Measurements from ENCODE around the gene ERAP2. TPM values are rescaled to one million over a fixed set of nuclear protein-coding genes. Genes with fewer than 3 reads are reported as not detected.
"Not testable (repeated sequence)": the region's sequence is repeated elsewhere in the genome, so short reads cannot be mapped to it uniquely, and the experiment has no call there.

ERAP2 gene
- total RNA-seq, 1 donor from 2014 or later = 6.1 TPM

DNA sequence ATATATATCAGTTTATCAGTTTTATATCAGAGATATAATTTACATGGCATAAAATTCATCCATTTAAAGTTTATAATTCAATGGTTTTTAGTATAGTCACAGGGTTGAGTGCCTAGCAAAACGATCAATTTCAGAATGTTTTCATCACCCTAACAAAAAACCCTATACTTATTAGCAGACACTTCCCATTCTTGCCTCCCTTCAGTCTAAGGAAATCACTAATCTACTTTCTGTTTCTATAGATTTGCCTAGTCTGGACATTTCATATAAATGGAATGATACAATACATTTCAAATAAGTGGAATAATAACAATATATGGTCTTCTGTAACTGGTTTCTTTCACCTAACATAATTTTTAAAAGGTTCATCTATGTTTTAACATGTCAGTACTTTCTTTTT, 50.0 kb downstream of the ERAP2 start:
- DNase-seq (no peak), ATAC-seq (no peak)
- intact Hi-C loops (cut with micrococcal nuclease) = no loop called here

GRCh38 chr5:96927008-96927407, 50.7 kb downstream of the ERAP2 start:
- intact Hi-C loops (cut with micrococcal nuclease) = no loop called here
- no peak for ATAC-seq
- no peak for DNase-seq

- no peak for ATAC-seq
- intact Hi-C loops (cut with micrococcal nuclease) = no loop called here
- no peak for DNase-seq
Measured at GRCh38 chr5:96928931-96929708, 52.8 kb downstream of the ERAP2 start.

DNA sequence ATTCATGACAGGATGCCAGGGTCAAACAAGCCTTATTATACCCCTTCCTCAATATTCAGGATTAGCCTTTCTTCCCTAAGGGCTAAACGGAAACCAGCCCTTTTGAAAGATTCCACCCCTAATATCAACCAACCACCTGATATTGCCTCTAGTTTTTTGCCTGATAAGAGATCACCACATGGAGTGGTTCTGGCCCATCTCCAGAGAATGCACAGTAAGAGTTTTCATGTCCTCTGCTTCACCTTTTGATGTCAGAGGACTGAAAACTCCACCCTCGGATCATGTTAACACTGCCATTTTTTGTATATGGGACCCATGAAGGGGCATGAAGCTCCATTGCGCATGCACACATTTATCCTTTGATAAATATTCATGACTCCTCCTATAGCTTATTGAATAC, 53.8 kb downstream of the ERAP2 start:
- ATAC-seq = no peak
- intact Hi-C loops (cut with micrococcal nuclease) = loop anchor here (10.0 kb wide), 1 partner anchor 55 kb away; the partner anchor contains the start of gene ERAP2
- no peak for DNase-seq

DNA sequence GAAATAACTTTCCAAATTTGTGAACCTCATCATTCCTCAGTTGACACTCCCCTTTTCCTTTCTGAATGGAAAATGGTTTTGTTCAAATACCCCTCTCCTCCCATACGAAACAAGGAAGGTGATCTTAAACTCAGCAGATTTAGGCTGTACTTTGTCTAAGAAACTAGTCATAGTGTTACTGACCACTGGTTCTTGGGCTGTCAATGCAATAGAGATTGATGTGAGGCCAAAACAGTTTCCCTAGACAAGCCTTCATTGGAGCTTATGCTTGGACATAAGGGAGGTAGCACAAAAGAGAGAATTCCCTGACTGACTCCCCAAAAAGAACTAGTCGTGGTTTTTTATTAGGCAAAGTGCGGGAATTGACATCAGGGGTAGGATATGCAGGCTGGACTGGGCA, 54.3 kb downstream of the ERAP2 start:
- ATAC-seq = no peak
- DNase-seq = no peak
- intact Hi-C loops (cut with micrococcal nuclease) = loop anchor here (10.0 kb wide), 1 partner anchor 56 kb away; the partner anchor contains the start of gene ERAP2

- not testable (repeated sequence) for DNase-seq, ATAC-seq
- intact Hi-C loops (cut with micrococcal nuclease) = loop anchor here (10.0 kb wide), 1 partner anchor 56 kb away; the partner anchor contains the start of gene ERAP2
Measured at GRCh38 chr5:96931037-96931436, 54.7 kb downstream of the ERAP2 start.

DNA sequence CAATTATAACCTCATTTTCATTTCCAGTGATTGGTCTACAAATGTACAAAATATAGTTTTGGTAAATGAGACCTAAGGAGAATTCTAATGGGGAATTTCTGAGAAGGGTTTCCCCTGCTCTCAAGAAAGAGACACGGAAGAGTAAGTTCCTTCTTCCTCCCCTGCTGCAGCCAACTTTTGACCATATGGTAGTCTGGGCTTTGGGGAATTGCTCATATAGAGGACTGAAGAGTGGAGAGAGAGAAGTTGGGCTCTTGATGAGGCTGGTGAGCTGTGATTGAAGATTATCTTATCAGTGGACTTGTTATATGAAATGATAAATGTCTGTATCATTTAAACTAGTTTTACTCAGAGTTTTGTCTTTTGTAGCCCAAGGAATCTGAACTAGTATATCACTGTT, 55.3 kb downstream of the ERAP2 start:
- DNase-seq (no peak), ATAC-seq (no peak)
- intact Hi-C loops (cut with micrococcal nuclease) = loop anchor here (10.0 kb wide), 1 partner anchor 57 kb away; the partner anchor contains the start of gene ERAP2

DNA sequence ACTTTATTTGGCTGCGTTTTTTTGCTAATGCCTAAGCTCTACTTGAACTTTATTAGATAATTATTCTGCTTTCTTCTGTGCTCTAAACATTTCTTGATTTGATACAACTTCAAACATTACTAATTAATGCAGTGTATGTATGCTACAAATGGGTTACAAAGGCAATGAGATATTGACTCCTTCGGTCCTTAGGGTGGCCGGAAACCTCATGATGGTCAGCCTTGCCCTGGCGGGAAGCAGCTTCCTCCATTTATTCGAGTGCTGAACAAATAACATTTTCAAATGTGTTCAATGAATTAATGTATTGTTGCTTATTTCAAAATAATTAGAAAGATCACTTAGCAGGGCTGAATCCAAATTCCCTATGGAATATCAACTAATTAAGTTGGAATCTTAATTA, 55.7 kb downstream of the ERAP2 start:
- no peak for DNase-seq
- ATAC-seq = no peak
- intact Hi-C loops (cut with micrococcal nuclease) = loop anchor here (10.0 kb wide), 1 partner anchor 57 kb away; the partner anchor contains the start of gene ERAP2

DNA sequence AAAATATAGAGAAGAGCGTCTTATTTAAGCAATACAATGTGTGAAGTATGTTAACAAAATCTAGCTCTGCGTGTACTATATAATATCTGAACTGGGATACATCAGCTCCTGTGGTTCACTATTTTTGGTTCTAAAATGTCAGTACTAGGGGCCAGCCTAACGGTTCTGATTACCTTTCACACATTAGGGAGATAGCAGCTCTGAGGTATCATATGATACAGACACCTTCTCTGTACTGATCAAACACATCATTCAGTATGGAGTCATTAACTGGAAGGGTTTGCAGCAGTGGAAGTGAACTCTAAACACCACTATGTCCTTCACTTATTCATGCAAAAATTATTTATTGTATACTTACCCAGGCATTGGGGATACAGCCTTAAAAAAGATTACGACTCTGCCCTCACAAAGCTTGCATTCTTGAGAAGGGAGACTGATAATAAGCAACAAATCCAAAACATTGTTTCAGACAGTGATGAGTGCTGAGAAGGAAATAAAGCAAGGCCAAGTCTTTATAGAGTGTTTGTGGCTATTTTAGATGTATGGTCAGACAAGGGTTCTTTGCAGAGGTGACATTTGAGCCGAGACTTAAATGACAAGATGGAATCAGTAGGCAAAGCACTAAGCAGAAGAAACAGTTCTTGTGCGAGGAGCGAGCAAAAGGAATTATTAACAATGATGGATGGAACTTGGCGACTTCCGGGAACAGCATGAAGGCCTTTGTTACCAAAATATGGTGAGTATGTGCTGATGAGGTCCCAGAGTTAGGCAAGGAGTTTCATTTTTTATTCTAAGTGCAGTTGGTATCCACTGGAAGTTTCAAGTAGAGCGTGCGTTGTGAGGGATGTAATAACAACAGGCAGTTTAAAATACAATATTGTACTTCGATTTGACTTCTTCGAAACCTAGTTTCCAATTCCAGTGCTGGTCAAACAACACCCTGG, 57.7 kb downstream of the ERAP2 start:
- ATAC-seq (no peak), DNase-seq (no peak)
- intact Hi-C loops (cut with micrococcal nuclease) = loop anchor here (10.0 kb wide), 1 partner anchor 59 kb away; the partner anchor contains the start of gene ERAP2

DNA sequence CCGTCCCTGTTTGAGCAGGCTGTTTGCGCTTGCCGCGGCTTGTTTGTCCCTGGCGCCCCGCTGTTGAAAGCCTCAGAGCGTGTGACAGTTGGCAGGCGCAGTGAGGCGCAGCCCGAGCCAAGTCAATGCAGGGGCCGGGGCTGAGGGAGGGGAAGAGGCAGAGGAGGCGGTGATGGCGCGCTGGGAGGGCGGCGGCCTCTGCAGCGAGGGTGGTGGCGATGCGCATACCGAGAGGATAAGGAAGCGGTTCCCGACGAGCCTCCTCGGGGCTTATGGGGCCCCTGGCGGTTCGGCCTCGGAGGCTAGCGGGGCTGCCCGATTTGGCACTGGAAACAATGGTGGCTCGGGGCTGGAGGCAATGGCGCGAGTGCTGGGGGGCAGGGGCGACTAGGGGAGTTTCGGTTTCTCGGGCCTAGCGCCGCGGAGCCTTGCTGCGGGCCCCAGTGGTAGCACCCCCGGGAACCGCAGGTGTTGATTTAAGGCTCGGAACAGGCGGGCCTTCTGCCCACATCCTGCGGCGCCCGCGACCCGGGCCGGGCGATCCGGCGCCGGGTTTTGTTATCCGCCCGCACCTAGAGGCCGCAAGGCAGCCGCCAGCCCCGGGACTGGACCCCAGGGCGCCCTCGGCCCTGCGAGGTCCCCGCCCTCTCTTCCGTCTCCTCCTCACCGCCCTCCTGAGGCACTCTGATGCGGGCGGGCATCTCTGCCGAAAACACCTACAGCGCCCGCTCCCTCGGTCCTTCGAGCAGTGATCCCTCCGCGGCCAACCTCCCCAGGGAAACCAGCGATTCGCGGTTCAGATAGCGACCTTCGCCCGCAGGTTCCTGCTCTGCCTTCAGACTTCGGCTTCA, 58.6 kb downstream of the ERAP2 start:
- DNase-seq = peak; percentile 97
- intact Hi-C loops (cut with micrococcal nuclease) = loop anchor here (10.0 kb wide), 1 partner anchor 60 kb away; the partner anchor contains the start of gene ERAP2
- peak; percentile 88 for ATAC-seq

DNA sequence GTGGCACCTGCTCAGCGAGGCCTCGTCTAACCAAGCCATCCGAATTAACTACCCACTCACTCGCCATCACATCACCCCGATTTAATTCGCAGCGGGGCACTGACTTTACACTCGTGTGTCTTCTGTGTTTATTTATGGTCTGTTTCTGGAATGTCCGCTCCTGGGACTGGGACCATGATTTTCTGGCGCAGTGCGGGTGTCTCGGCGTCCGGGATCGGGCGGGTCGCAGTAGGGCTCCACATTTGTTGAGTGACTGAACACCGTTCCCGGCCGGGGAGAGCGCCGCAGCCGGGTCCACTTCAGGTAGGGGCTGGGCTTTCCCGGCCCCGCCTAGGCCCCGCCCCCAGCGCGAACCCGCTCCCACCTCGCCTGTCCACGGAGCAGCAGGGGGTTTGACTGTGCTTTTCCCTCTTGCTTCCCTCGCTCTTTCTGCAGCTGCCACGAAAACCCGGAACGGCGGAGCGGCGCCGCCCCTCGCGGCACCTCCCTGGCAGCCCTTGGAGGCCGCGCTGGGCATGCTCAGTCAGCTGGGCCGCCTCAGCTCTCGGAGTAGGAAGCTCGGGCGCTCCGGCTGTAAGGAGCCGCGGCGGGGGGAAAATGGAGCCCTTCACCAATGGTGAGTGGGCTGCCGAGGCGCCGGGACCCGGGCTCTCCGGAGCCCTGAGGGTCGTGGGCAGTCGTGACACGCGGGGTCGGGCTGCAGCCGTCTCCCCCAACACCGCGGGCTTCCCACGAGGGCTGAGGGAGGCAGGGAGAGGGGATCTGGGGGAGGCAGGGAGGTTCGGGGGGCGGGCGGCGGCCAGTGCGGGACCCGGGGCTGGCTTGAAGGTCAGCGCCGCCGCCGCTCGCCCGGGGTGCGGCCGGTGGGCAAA, 59.5 kb downstream of the ERAP2 start, which contains the start of gene LNPEP:
Gene LNPEP, plus strand, starts transcription at position 522 of the 872 bp plus-strand sequence. Its CDS starts 76 bp downstream, at position 598.
- DNase-seq (peak; percentile 97), ATAC-seq (peak; percentile 90)
- intact Hi-C loops (cut with micrococcal nuclease) = loop anchor here (10.0 kb wide), 1 partner anchor 61 kb away; the partner anchor contains the start of gene ERAP2

DNA sequence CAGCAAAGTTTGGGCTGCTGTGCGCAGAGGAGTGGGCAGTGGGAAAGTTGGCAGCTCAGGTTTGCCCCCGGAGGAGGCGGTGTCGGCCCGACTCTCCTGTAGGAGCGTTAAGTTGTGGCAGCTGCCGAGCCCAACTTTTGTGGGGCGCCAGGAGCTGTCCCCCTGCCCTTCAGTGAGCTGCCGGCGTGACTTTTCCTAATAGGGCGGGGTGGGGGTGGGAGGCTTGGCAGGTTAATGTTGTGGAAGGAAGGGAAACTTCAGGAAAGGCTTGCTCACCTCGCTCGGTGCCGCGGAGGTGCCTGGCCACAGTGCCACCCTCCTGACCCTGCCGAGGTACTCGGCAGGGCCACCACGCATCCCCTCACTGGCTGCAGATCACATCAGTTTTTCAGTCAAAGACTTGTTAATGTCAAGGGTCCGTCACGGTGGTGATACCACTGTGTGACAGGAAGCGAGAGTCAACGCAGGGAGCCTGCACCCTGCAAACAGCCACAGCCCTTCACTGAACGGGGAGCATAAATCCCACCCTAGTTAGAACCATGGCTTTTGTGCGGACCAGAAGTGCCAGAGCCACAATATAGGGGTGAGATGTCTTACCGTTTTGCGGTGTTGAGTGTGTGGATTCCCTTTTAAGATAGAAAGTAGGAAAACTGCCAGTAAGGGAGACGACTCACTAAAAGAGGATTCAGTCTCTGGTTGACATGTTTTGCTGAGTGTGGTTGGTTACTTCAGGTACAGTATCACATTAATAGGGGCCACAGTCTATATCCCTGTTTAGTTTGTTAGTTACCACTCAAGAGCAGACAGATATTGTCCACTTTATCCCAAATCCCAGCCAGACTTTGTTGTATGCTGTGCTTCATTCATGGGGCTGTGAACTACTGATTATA, 60.4 kb downstream of the ERAP2 start:
- DNase-seq = peak; percentile 58
- intact Hi-C loops (cut with micrococcal nuclease) = loop anchor here (10.0 kb wide), 1 partner anchor 62 kb away; the partner anchor contains the start of gene ERAP2
- ATAC-seq = peak; percentile 3

DNA sequence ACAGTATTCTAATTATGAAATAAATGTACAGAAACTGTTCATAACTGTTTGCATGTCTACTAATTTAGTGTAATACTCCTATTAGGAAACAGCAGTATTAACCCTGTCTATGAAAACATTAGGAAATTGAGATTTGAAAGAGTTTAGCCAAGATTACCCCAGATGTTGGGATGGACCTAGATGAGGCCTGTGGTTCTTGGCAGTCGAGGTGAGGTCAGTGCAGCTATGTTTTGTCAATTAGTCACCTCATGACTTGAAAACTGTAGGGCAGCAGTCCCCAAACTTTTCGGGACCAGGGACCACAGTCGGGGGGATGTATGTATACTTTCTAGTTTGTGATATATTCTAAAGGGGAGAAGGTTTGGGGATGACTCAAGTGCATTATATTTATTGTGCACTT, 64.3 kb downstream of the ERAP2 start:
- intact Hi-C loops (cut with micrococcal nuclease) = no loop called here
- DNase-seq (no peak), ATAC-seq (no peak)

- intact Hi-C loops (cut with micrococcal nuclease) = no loop called here
- ATAC-seq (no peak), DNase-seq (no peak)
Measured at GRCh38 chr5:96941140-96941539, 64.8 kb downstream of the ERAP2 start.

DNA sequence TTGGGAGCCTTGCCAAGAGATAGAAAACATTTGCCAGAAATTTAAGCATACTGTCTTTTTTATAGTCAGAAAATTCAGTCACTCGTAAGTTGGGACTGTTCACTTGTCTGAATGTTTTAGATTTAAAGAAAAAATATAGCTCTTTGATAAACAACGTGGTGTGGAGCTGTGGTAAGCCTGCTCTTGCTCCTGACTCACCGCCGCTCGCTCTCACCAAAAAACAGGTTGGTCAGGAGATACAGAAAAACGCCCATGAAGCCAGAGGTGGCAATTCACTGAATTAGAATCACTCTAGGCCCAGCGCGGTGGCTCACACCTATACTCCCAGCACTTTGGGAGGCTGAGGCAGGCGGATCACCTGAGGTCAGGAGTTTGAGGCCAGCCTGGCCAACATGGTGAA, 65.8 kb downstream of the ERAP2 start:
- ATAC-seq (no peak), DNase-seq (no peak)
- intact Hi-C loops (cut with micrococcal nuclease) = no loop called here

DNA sequence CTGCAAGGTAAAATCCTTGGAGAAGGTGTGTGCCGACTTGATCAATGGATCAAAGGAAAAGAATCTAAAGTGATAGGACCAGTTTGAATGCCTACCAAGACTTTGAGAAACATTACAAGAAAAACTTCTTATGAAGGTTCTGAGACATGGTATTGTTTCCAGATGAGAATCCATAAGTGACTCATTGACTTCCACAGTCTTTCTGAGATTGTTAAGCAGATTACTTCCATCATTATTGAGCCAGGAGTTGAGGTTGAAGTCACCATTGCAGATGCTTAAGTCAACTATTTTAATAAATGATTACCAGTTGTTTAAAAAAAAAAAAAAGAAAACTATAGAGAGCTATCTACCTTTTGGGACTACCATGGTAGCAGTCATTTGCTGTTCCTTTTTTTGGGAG, 66.6 kb downstream of the ERAP2 start:
- intact Hi-C loops (cut with micrococcal nuclease) = no loop called here
- ATAC-seq = no peak
- DNase-seq = no peak

GRCh38 chr5:96943799-96944198, 67.5 kb downstream of the ERAP2 start:
- ATAC-seq (no peak), DNase-seq (no peak)
- intact Hi-C loops (cut with micrococcal nuclease) = no loop called here

All from left ventricle myocardium superior (tissue), 1 donor.